Suprapubic skin (tissue), 4 donors: ENCODE measurements around the gene KSR2. TPM values are rescaled to one million over a fixed set of nuclear protein-coding genes. Genes with fewer than 3 reads are reported as not detected.

ENCODE experiments used
- DNase-seq, 2 donors: peaks; one replicate each; pipeline ENCODE4 v3.0.0-alpha.2; 2019; ENCODE audit warnings: low spot score in 2 of 2
- H3K27ac ChIP-seq: fragments of 200-600 bp; sonication (generic); one replicate; pipeline ENCODE4 v1.5.1; 2019
- H3K27me3 ChIP-seq: fragments of 200-600 bp; sonication (generic); one replicate; pipeline ENCODE4 v1.5.1; 2019
- H3K36me3 ChIP-seq: fragments of 200-600 bp; sonication (generic); one replicate; pipeline ENCODE4 v1.5.1; 2019
- H3K4me1 ChIP-seq: fragments of 200-600 bp; sonication (generic); one replicate; pipeline ENCODE4 v1.5.1; 2019
- H3K4me3 ChIP-seq: fragments of 200-600 bp; sonication (generic); one replicate; pipeline ENCODE4 v1.5.1; 2019; ENCODE audit warnings: mild to moderate bottlenecking
- H3K9me3 ChIP-seq: fragments of 200-600 bp; sonication (generic); one replicate; pipeline ENCODE4 v1.5.1; 2019
- CTCF ChIP-seq, 2 donors: fragments of 200-600 bp in 1 of 2; fragments of 450-650 bp in 1 of 2; sonication (generic) in 1 of 2; IDR thresholded peaks; one replicate each; pipeline ENCODE4 v1.5.1; 2016 to 2019; ENCODE audit warnings: antibody characterized with exemption in 2 of 2, mild to moderate bottlenecking in 1 of 2, moderate library complexity in 1 of 2
- EP300 ChIP-seq: sonication (generic); formaldehyde crosslinking; IDR thresholded peaks from one replicate; pipeline ENCODE4 v1.6.1; 2017; ENCODE audit warnings: antibody characterized with exemption
- POLR2A ChIP-seq, 2 donors: fragments of 450-650 bp; IDR thresholded peaks; one replicate each; pipeline ENCODE4 v1.6.1; 2017; ENCODE audit warnings: antibody characterized with exemption in 2 of 2, mild to moderate bottlenecking in 2 of 2, moderate library complexity in 2 of 2
- POLR2AphosphoS5 ChIP-seq, 3 donors: sonication (generic); formaldehyde crosslinking; IDR thresholded peaks; one replicate each; pipeline ENCODE4 v1.6.1; 2017; ENCODE audit warnings: antibody characterized with exemption in 3 of 3
- WGBS: methylation state at CpG from one replicate; pipeline ENCODE4 v1.1.5; 2018; 5-methylcytosine and 5-hydroxymethylcytosine counted together
- total RNA-seq, 4 donors: library from RNA; depleted of rRNA; stranded (reverse); fragments of >200 nt; gene quantifications; one replicate each; pipeline ENCODE4 v1.1.0, GENCODE V29; 2016

The KSR2 gene
- total RNA-seq, 4 donors from 2014 or later: 0.24 to 0.39 (median 0.38) TPM; not detected in 1

GRCh38 chr12:117516034-117516433 is 452.8 kb downstream of the KSR2 start:
- peaks cover 2% of the 10 kb centered on the region for H3K4me1 ChIP-seq
- H3K36me3 ChIP-seq: no peaks in the 10 kb centered on the region
- H3K4me3 ChIP-seq: no peak overlapping the region
- H3K9me3 ChIP-seq: no peaks in the 10 kb centered on the region
- H3K27me3 ChIP-seq: no peaks in the 10 kb centered on the region
- no peak for TF ChIP-seq POLR2AphosphoS5 (IDR thresholded peaks at IDR 0.05)
- TF ChIP-seq CTCF (IDR thresholded peaks at IDR 0.05): no peak
- no peak for TF ChIP-seq EP300
- no peak for TF ChIP-seq POLR2A (IDR thresholded peaks at IDR 0.05)
- DNase-seq: no peak
- no peak overlapping the region for H3K27ac ChIP-seq
- WGBS: 70% methylated on average over 4 of the region's 4 CpGs

- TF ChIP-seq EP300 (no peak), CTCF (IDR thresholded peaks at IDR 0.05) (no peak), POLR2AphosphoS5 (IDR thresholded peaks at IDR 0.05) (no peak), POLR2A (IDR thresholded peaks at IDR 0.05) (no peak)
- no peak overlapping the region for H3K27ac ChIP-seq
- peaks cover 2% of the 10 kb centered on the region for H3K4me1 ChIP-seq
- no peaks in the 10 kb centered on the region for H3K27me3 ChIP-seq
- no peak for DNase-seq
- H3K9me3 ChIP-seq: no peaks in the 10 kb centered on the region
- H3K4me3 ChIP-seq: no peak overlapping the region
- 8% methylated on average over 5 of the region's 5 CpGs for WGBS
- H3K36me3 ChIP-seq: no peaks in the 10 kb centered on the region
Observed at GRCh38 chr12:117514016-117514415, 454.8 kb downstream of the KSR2 start.

- no peak for TF ChIP-seq POLR2AphosphoS5 (IDR thresholded peaks at IDR 0.05)
- TF ChIP-seq POLR2A (IDR thresholded peaks at IDR 0.05): no peak
- TF ChIP-seq EP300: no peak
- TF ChIP-seq CTCF (IDR thresholded peaks at IDR 0.05): no peak
- no peak overlapping the region for H3K27ac ChIP-seq
- H3K4me3 ChIP-seq: no peak overlapping the region
- H3K4me1 ChIP-seq: peaks cover 2% of the 10 kb centered on the region
- no peak for DNase-seq
- no peaks in the 10 kb centered on the region for H3K27me3 ChIP-seq
- no peaks in the 10 kb centered on the region for H3K36me3 ChIP-seq
- 41% methylated on average over 4 of the region's 4 CpGs for WGBS
- H3K9me3 ChIP-seq: no peaks in the 10 kb centered on the region
Observed at GRCh38 chr12:117513353-117513752, 455.4 kb downstream of the KSR2 start.

GRCh38 chr12:117508468-117508867 is 460.3 kb downstream of the KSR2 start:
- Histone ChIP-seq H3K9me3 (no peaks in the 10 kb centered on the region), H3K4me1 (no peaks in the 10 kb centered on the region), H3K27ac (no peak overlapping the region), H3K36me3 (no peaks in the 10 kb centered on the region), H3K27me3 (no peaks in the 10 kb centered on the region), H3K4me3 (no peak overlapping the region)
- no peak for DNase-seq
- TF ChIP-seq CTCF (IDR thresholded peaks at IDR 0.05) (no peak), EP300 (no peak), POLR2AphosphoS5 (IDR thresholded peaks at IDR 0.05) (no peak), POLR2A (IDR thresholded peaks at IDR 0.05) (no peak)

- Histone ChIP-seq H3K27ac (no peak overlapping the region), H3K4me1 (no peaks in the 10 kb centered on the region), H3K9me3 (no peaks in the 10 kb centered on the region), H3K36me3 (no peaks in the 10 kb centered on the region), H3K4me3 (no peak overlapping the region), H3K27me3 (no peaks in the 10 kb centered on the region)
- 73% methylated on average over 3 of the region's 3 CpGs for WGBS
- no peak for TF ChIP-seq EP300
- no peak for TF ChIP-seq POLR2A (IDR thresholded peaks at IDR 0.05)
- no peak for TF ChIP-seq CTCF (IDR thresholded peaks at IDR 0.05)
- no peak for TF ChIP-seq POLR2AphosphoS5 (IDR thresholded peaks at IDR 0.05)
- no peak for DNase-seq
Observed at GRCh38 chr12:117507548-117507947, 461.2 kb downstream of the KSR2 start.
